Gastrocnemius medialis (tissue), 4 donors: ENCODE data around the gene DCC. TPM values are rescaled to one million over a fixed set of nuclear protein-coding genes. Genes with fewer than 3 reads are reported as not detected.

Experiments used
- ATAC-seq, 2 donors: fragments of 150-250 bp; one replicate each; pipeline ENCODE4 v1.9.1; 2016
- DNase-seq, 2 donors: peaks; one replicate each; pipeline ENCODE4 v3.0.0-alpha.2; 2019
- H3K27ac ChIP-seq, 4 donors: fragments of 200-600 bp; sonication (generic); 1 replicate in 1 of 4; 2 replicates in 3 of 4; pipeline ENCODE4 v1.5.1; 2016 to 2018; ENCODE audit warnings: mild to moderate bottlenecking in 2 of 4, moderate library complexity in 1 of 4
- H3K27me3 ChIP-seq, 3 donors: fragments of 200-600 bp; sonication (generic) in 2 of 3; 1 replicate in 1 of 3; 2 replicates in 2 of 3; pipeline versions ENCODE4 v1.5.1 to v1.6.0; 2016 to 2019; ENCODE audit warnings: mild to moderate bottlenecking in 1 of 3, moderate library complexity in 1 of 3
- H3K36me3 ChIP-seq, 2 donors: fragments of 200-600 bp; sonication (generic) in 1 of 2; one replicate each; pipeline ENCODE4 v1.5.1; 2017 to 2018
- H3K4me1 ChIP-seq, 2 donors: fragments of 200-600 bp; sonication (generic) in 1 of 2; one replicate each; pipeline ENCODE4 v1.5.1; 2016 to 2017; ENCODE audit warnings: mild to moderate bottlenecking in 2 of 2
- H3K4me3 ChIP-seq, 4 donors: fragments of 200-600 bp; sonication (generic) in 3 of 4; 1 replicate in 1 of 4; 2 replicates in 3 of 4; pipeline ENCODE4 v1.5.1; 2016 to 2019; ENCODE audit warnings: mild to moderate bottlenecking in 2 of 4
- H3K9me3 ChIP-seq, 3 donors: fragments of 200-600 bp; sonication (generic) in 2 of 3; 1 replicate in 1 of 3; 2 replicates in 2 of 3; pipeline ENCODE4 v1.5.1; 2016 to 2019
- CTCF ChIP-seq, 5 experiments: fragments of 450-650 bp in 3 of 5; fragments of 200-600 bp in 2 of 5; sonication (generic) in 2 of 5; IDR thresholded peaks in 4 of 5; conservative IDR thresholded peaks in 1 of 5; 1 replicate in 4 of 5; 2 replicates in 1 of 5; pipeline ENCODE4 v1.5.1; 2016 to 2019; ENCODE audit warnings: antibody characterized with exemption in 5 of 5, mild to moderate bottlenecking in 3 of 5, moderate library complexity in 3 of 5
- POLR2A ChIP-seq, 2 donors: fragments of 450-650 bp; IDR thresholded peaks; one replicate each; pipeline ENCODE4 v1.6.1; 2017; ENCODE audit warnings: antibody characterized with exemption in 2 of 2, mild to moderate bottlenecking in 2 of 2, moderate library complexity in 2 of 2
- in situ Hi-C, 4 donors: fragments of 200-750 bp; cut with MboI; loops; one replicate each; pipeline versions ENCODE4 v1.15.0 to v1.8.0; 2017; ENCODE audit warnings: low sequenced_read_pairs in 4 of 4
- intact Hi-C: fragments of 100-400 bp; cut with DNase I; formaldehyde crosslinking; loops from one replicate; pipeline ENCODE4 v1.15.1; 2023; ENCODE audit warnings: low total_unique reads
- total RNA-seq, 4 donors: library from RNA; depleted of rRNA; stranded (reverse); fragments of >200 nt; gene quantifications; one replicate each; pipeline versions ENCODE4 v1.1.0 to v1.2.3, GENCODE V29; 2016

Gene DCC
- total RNA-seq, 4 donors from 2014 or later, result not detected

GRCh38 chr18:53319628-53320027 is 979.6 kb downstream of the DCC start:
- Histone ChIP-seq H3K4me3 (no peak overlapping the region), H3K27me3 (no peaks in the 10 kb centered on the region), H3K9me3 (no peaks in the 10 kb centered on the region), H3K27ac (no peak overlapping the region), H3K4me1 (no peaks in the 10 kb centered on the region), H3K36me3 (no peaks in the 10 kb centered on the region)
- ATAC-seq (no peak), DNase-seq (no peak)
- in situ Hi-C loops, result no loop called here
- TF ChIP-seq CTCF (IDR thresholded peaks at IDR 0.05 in 4 of 5, conservative IDR thresholded peaks at IDR 0.05 in 1 of 5) (no peak), POLR2A (IDR thresholded peaks at IDR 0.05) (no peak)
- intact Hi-C loops, result no loop called here

GRCh38 chr18:53322163-53322562 is 982.2 kb downstream of the DCC start:
- DNase-seq (no peak), ATAC-seq (no peak)
- TF ChIP-seq CTCF (IDR thresholded peaks at IDR 0.05 in 4 of 5, conservative IDR thresholded peaks at IDR 0.05 in 1 of 5) (no peak), POLR2A (IDR thresholded peaks at IDR 0.05) (no peak)
- H3K4me1 ChIP-seq, result no peaks in the 10 kb centered on the region
- no peaks in the 10 kb centered on the region for H3K36me3 ChIP-seq
- H3K9me3 ChIP-seq, result no peaks in the 10 kb centered on the region
- in situ Hi-C loops (no loop called here), intact Hi-C loops (no loop called here)
- no peak overlapping the region for H3K4me3 ChIP-seq
- H3K27me3 ChIP-seq, result no peaks in the 10 kb centered on the region
- no peak overlapping the region for H3K27ac ChIP-seq

- TF ChIP-seq POLR2A (IDR thresholded peaks at IDR 0.05) (no peak), CTCF (IDR thresholded peaks at IDR 0.05 in 4 of 5, conservative IDR thresholded peaks at IDR 0.05 in 1 of 5) (no peak)
- Histone ChIP-seq H3K4me1 (no peaks in the 10 kb centered on the region), H3K4me3 (no peak overlapping the region), H3K9me3 (no peaks in the 10 kb centered on the region), H3K36me3 (no peaks in the 10 kb centered on the region), H3K27me3 (no peaks in the 10 kb centered on the region), H3K27ac (no peak overlapping the region)
- in situ Hi-C loops, result no loop called here
- no peak for ATAC-seq
- intact Hi-C loops, result no loop called here
- DNase-seq, result no peak
Measured at GRCh38 chr18:53324353-53324752, 984.4 kb downstream of the DCC start.

- ATAC-seq (no peak), DNase-seq (no peak)
- H3K36me3 ChIP-seq, result no peaks in the 10 kb centered on the region
- intact Hi-C loops (no loop called here), in situ Hi-C loops (no loop called here)
- H3K4me1 ChIP-seq, result no peaks in the 10 kb centered on the region
- no peaks in the 10 kb centered on the region for H3K27me3 ChIP-seq
- no peak overlapping the region for H3K27ac ChIP-seq
- TF ChIP-seq POLR2A (IDR thresholded peaks at IDR 0.05), result no peak
- TF ChIP-seq CTCF (IDR thresholded peaks at IDR 0.05 in 4 of 5, conservative IDR thresholded peaks at IDR 0.05 in 1 of 5), result no peak
- no peaks in the 10 kb centered on the region for H3K9me3 ChIP-seq
- H3K4me3 ChIP-seq, result no peak overlapping the region
Measured at GRCh38 chr18:53360501-53361443, 1020.8 kb downstream of the DCC start.
